Esophagus muscularis mucosa (tissue), 4 donors: Measurements from ENCODE around the gene RAMP1. TPM values are rescaled to one million over a fixed set of nuclear protein-coding genes. Genes with fewer than 3 reads are reported as not detected.

Experiments used
- DNase-seq: peaks from one replicate; pipeline ENCODE4 v3.0.0-alpha.2; 2017; ENCODE audit errors: extremely low spot score
- H3K27ac ChIP-seq, 4 donors: fragments of 200-600 bp; sonication (generic); replicated peaks in 1 of 4; 1 replicate in 3 of 4; 2 replicates in 1 of 4; pipeline ENCODE4 v1.5.1; 2016 to 2019; ENCODE audit warnings: mild to moderate bottlenecking in 1 of 4
- H3K27me3 ChIP-seq, 4 donors: fragments of 200-600 bp; sonication (generic); one replicate each; pipeline versions ENCODE4 v1.5.1 to v1.6.0; 2016 to 2019
- H3K36me3 ChIP-seq, 4 donors: fragments of 200-600 bp; sonication (generic); one replicate each; pipeline ENCODE4 v1.5.1; 2016 to 2019
- H3K4me1 ChIP-seq, 4 donors: fragments of 200-600 bp; sonication (generic); one replicate each; pipeline ENCODE4 v1.5.1; 2016 to 2019
- H3K4me3 ChIP-seq, 4 donors: fragments of 200-600 bp; sonication (generic); 1 replicate in 2 of 4; 2 replicates in 2 of 4; pipeline ENCODE4 v1.5.1; 2016 to 2019; ENCODE audit warnings: mild to moderate bottlenecking in 4 of 4, moderate library complexity in 1 of 4
- H3K9me3 ChIP-seq, 4 donors: fragments of 200-600 bp; sonication (generic); 1 replicate in 3 of 4; 2 replicates in 1 of 4; pipeline ENCODE4 v1.5.1; 2016 to 2019
- CTCF ChIP-seq, 3 experiments: fragments of 200-600 bp in 2 of 3; fragments of 450-650 bp in 1 of 3; sonication (generic) in 2 of 3; IDR thresholded peaks; one replicate each; pipeline ENCODE4 v1.5.1; 2017 to 2019; ENCODE audit warnings: antibody characterized with exemption in 3 of 3, mild to moderate bottlenecking in 2 of 3, moderate library complexity in 1 of 3
- EP300 ChIP-seq: sonication (generic); formaldehyde crosslinking; IDR thresholded peaks from one replicate; pipeline ENCODE4 v1.6.1; 2017; ENCODE audit warnings: antibody characterized with exemption
- POLR2A ChIP-seq: fragments of 450-650 bp; IDR thresholded peaks from one replicate; pipeline ENCODE4 v1.6.1; 2017; ENCODE audit warnings: antibody characterized with exemption, moderate library complexity, mild to moderate bottlenecking, low read depth
- POLR2AphosphoS5 ChIP-seq, 2 donors: sonication (generic); formaldehyde crosslinking; IDR thresholded peaks; one replicate each; pipeline ENCODE4 v1.6.1; 2017; ENCODE audit warnings: antibody characterized with exemption in 2 of 2
- WGBS: methylation state at CpG from one replicate; pipeline ENCODE4 v1.1.5; 2018; 5-methylcytosine and 5-hydroxymethylcytosine counted together
- intact Hi-C: fragments of 100-400 bp; cut with DNase I; formaldehyde crosslinking; loops from one replicate; pipeline ENCODE4 v1.15.1; 2023
- total RNA-seq, 4 donors: library from RNA; depleted of rRNA; stranded (reverse); fragments of >200 nt; gene quantifications; one replicate each; pipeline versions ENCODE4 v1.1.0 to v1.2.1, GENCODE V29; 2016

The RAMP1 gene
- 100 to 1,000 TPM; 172 to 287 (median 231) TPM for total RNA-seq

GRCh38 chr2:237859533-237860272, at the start of gene RAMP1:
Gene RAMP1, plus strand, starts transcription at chr2:237859623. Its CDS starts 53 bp downstream, at chr2:237859676.
- WGBS = 2% methylated on average over 13 of the region's 79 CpGs
- H3K27ac ChIP-seq = peak within 1 kb of the TSS; percentile 89 to 95 (median 93)
- peaks cover 0 to 10% (median 0%) of the 10 kb centered on the region in 4 donors for H3K27me3 ChIP-seq
- DNase-seq = no peak
- H3K9me3 ChIP-seq = no peaks in the 10 kb centered on the region
- H3K4me1 ChIP-seq = peaks cover 25 to 64% (median 50%) of the 10 kb centered on the region in 4 donors
- H3K4me3 ChIP-seq = peak within 1 kb of the TSS; percentile 64 to 77 (median 72)
- H3K36me3 ChIP-seq = no peaks in the 10 kb centered on the region
- TF ChIP-seq POLR2AphosphoS5 (IDR thresholded peaks at IDR 0.05) (peak in 1 of 2 donors; percentile 70), EP300 (no peak)
- intact Hi-C loops = loop anchor here (2.0 to 10.0 kb wide), 4 partner anchors 38 to 201 kb away; partner anchors contain the start of gene SCLY

- Histone ChIP-seq H3K27me3 (no peaks in the 10 kb centered on the region), H3K4me1 (no peaks in the 10 kb centered on the region), H3K27ac (no peak overlapping the region), H3K36me3 (no peaks in the 10 kb centered on the region), H3K9me3 (no peaks in the 10 kb centered on the region), H3K4me3 (no peak overlapping the region)
- TF ChIP-seq CTCF (IDR thresholded peaks at IDR 0.05) (no peak), POLR2A (no peak), EP300 (no peak), POLR2AphosphoS5 (IDR thresholded peaks at IDR 0.05) (no peak)
- intact Hi-C loops = no loop called here
- DNase-seq = no peak
- 93% methylated on average over 1 of the region's 1 CpG for WGBS
Measured at GRCh38 chr2:237815637-237816036, 43.8 kb upstream of the RAMP1 start.

- H3K27ac ChIP-seq = no peak overlapping the region
- H3K4me3 ChIP-seq = no peak overlapping the region
- no peaks in the 10 kb centered on the region for H3K4me1 ChIP-seq
- DNase-seq = no peak
- TF ChIP-seq POLR2AphosphoS5 (IDR thresholded peaks at IDR 0.05) (no peak), POLR2A (no peak), CTCF (IDR thresholded peaks at IDR 0.05) (no peak), EP300 (no peak)
- no peaks in the 10 kb centered on the region for H3K9me3 ChIP-seq
- H3K27me3 ChIP-seq = no peaks in the 10 kb centered on the region
- 95% methylated on average over 1 of the region's 1 CpG for WGBS
- intact Hi-C loops = no loop called here
- H3K36me3 ChIP-seq = no peaks in the 10 kb centered on the region
Measured at GRCh38 chr2:237816531-237816930, 42.9 kb upstream of the RAMP1 start.

- no peaks in the 10 kb centered on the region for H3K9me3 ChIP-seq
- H3K27ac ChIP-seq = no peak overlapping the region
- no peaks in the 10 kb centered on the region for H3K36me3 ChIP-seq
- intact Hi-C loops = no loop called here
- WGBS = 58% methylated on average over 5 of the region's 5 CpGs
- DNase-seq = no peak
- H3K4me1 ChIP-seq = no peaks in the 10 kb centered on the region
- H3K27me3 ChIP-seq = no peaks in the 10 kb centered on the region
- no peak overlapping the region for H3K4me3 ChIP-seq
- TF ChIP-seq EP300 (no peak), POLR2A (no peak), POLR2AphosphoS5 (IDR thresholded peaks at IDR 0.05) (no peak), CTCF (IDR thresholded peaks at IDR 0.05) (no peak)
Measured at GRCh38 chr2:237818066-237818473, 41.4 kb upstream of the RAMP1 start.

GRCh38 chr2:237819231-237819630, 40.2 kb upstream of the RAMP1 start:
- 78% methylated on average over 2 of the region's 2 CpGs for WGBS
- Histone ChIP-seq H3K27ac (no peak overlapping the region), H3K4me1 (no peaks in the 10 kb centered on the region), H3K36me3 (no peaks in the 10 kb centered on the region), H3K27me3 (no peaks in the 10 kb centered on the region), H3K9me3 (no peaks in the 10 kb centered on the region), H3K4me3 (no peak overlapping the region)
- no peak for TF ChIP-seq POLR2A
- TF ChIP-seq CTCF (IDR thresholded peaks at IDR 0.05) = no peak
- TF ChIP-seq POLR2AphosphoS5 (IDR thresholded peaks at IDR 0.05) = no peak
- no peak for TF ChIP-seq EP300
- no peak for DNase-seq
- intact Hi-C loops = no loop called here
